SK-N-SH (cell line): Measurements from ENCODE around the gene NALCN.

Experiments
- ELF1 ChIP-seq: IDR thresholded peaks from 2 replicates; pipeline ENCODE4 v1.4.0; 2012
- JUND ChIP-seq: IDR thresholded peaks from 2 replicates; pipeline ENCODE4 v1.4.0; 2012
- POLR2AphosphoS5 ChIP-seq: IDR thresholded peaks from 2 replicates; pipeline ENCODE4 v1.6.1; 2012; ENCODE audit warnings: low read depth, low read length
- SIN3A ChIP-seq: IDR thresholded peaks from 2 replicates; pipeline ENCODE4 v1.6.1; 2012; ENCODE audit warnings: low read depth, mild to moderate bottlenecking, low read length, moderate library complexity, borderline replicate concordance
- TCF12 ChIP-seq: IDR thresholded peaks from 2 replicates; pipeline ENCODE4 v1.4.0; 2012
- TEAD4 ChIP-seq: IDR thresholded peaks from 2 replicates; pipeline ENCODE4 v1.4.0; 2012; ENCODE audit warnings: mild to moderate bottlenecking, borderline replicate concordance; ENCODE audit not compliant: insufficient read depth
- TF ChIP-seq, protein P1 (sequence below): fragments of 150-350 bp; IDR thresholded peaks from 2 replicates; pipeline ENCODE4 v1.6.1; 2017; ENCODE audit warnings: antibody characterized with exemption, low read length, low read depth, borderline replicate concordance
- TF ChIP-seq, protein P2 (sequence below): IDR thresholded peaks from 2 replicates; pipeline ENCODE4 v1.4.0; 2012; ENCODE audit warnings: low read depth
- TF ChIP-seq, protein P3 (sequence below): fragments of 200-600 bp; sonication (generic); IDR thresholded peaks from 2 replicates; pipeline ENCODE4 v1.6.1; 2017; ENCODE audit warnings: antibody characterized with exemption, mild to moderate bottlenecking, moderate library complexity
- TF ChIP-seq, protein P4 (sequence below): IDR thresholded peaks from 2 replicates; pipeline ENCODE4 v1.6.1; 2012; ENCODE audit warnings: mild to moderate bottlenecking, low read depth, low read length, moderate library complexity
- TF ChIP-seq, protein P5 (sequence below): IDR thresholded peaks from 2 replicates; pipeline ENCODE4 v1.4.0; 2012; ENCODE audit warnings: low read depth, borderline replicate concordance

DNA sequence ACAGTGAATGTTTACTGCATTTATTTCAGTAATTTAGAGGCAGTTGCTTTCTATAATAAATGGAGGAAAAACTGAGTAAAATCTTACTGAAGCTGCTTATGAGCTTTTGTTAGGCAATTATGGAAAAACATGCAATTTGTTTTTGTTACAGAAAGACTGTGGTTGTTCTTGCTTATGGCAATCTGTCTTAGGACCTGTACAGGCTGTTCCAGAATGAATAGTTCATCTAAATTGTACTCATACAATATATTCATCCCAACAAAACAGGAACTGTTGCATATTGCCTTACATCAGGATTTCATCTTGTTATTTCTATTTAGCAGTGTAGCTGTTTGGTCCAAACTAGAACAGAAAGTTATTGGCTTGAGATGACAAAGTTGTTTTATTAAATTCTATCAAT lies 199.2 kb downstream of the NALCN start:
- TF ChIP-seq, protein P1, sequence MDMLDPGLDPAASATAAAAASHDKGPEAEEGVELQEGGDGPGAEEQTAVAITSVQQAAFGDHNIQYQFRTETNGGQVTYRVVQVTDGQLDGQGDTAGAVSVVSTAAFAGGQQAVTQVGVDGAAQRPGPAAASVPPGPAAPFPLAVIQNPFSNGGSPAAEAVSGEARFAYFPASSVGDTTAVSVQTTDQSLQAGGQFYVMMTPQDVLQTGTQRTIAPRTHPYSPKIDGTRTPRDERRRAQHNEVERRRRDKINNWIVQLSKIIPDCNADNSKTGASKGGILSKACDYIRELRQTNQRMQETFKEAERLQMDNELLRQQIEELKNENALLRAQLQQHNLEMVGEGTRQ = no peak
- no peak for TF ChIP-seq TEAD4
- TF ChIP-seq SIN3A = no peak
- TF ChIP-seq, protein P2, sequence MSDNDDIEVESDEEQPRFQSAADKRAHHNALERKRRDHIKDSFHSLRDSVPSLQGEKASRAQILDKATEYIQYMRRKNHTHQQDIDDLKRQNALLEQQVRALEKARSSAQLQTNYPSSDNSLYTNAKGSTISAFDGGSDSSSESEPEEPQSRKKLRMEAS = no peak
- TF ChIP-seq JUND = no peak
- TF ChIP-seq, protein P3, sequence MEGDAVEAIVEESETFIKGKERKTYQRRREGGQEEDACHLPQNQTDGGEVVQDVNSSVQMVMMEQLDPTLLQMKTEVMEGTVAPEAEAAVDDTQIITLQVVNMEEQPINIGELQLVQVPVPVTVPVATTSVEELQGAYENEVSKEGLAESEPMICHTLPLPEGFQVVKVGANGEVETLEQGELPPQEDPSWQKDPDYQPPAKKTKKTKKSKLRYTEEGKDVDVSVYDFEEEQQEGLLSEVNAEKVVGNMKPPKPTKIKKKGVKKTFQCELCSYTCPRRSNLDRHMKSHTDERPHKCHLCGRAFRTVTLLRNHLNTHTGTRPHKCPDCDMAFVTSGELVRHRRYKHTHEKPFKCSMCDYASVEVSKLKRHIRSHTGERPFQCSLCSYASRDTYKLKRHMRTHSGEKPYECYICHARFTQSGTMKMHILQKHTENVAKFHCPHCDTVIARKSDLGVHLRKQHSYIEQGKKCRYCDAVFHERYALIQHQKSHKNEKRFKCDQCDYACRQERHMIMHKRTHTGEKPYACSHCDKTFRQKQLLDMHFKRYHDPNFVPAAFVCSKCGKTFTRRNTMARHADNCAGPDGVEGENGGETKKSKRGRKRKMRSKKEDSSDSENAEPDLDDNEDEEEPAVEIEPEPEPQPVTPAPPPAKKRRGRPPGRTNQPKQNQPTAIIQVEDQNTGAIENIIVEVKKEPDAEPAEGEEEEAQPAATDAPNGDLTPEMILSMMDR = no peak
- no peak for TF ChIP-seq ELF1
- TF ChIP-seq, protein P4, sequence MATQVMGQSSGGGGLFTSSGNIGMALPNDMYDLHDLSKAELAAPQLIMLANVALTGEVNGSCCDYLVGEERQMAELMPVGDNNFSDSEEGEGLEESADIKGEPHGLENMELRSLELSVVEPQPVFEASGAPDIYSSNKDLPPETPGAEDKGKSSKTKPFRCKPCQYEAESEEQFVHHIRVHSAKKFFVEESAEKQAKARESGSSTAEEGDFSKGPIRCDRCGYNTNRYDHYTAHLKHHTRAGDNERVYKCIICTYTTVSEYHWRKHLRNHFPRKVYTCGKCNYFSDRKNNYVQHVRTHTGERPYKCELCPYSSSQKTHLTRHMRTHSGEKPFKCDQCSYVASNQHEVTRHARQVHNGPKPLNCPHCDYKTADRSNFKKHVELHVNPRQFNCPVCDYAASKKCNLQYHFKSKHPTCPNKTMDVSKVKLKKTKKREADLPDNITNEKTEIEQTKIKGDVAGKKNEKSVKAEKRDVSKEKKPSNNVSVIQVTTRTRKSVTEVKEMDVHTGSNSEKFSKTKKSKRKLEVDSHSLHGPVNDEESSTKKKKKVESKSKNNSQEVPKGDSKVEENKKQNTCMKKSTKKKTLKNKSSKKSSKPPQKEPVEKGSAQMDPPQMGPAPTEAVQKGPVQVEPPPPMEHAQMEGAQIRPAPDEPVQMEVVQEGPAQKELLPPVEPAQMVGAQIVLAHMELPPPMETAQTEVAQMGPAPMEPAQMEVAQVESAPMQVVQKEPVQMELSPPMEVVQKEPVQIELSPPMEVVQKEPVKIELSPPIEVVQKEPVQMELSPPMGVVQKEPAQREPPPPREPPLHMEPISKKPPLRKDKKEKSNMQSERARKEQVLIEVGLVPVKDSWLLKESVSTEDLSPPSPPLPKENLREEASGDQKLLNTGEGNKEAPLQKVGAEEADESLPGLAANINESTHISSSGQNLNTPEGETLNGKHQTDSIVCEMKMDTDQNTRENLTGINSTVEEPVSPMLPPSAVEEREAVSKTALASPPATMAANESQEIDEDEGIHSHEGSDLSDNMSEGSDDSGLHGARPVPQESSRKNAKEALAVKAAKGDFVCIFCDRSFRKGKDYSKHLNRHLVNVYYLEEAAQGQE = no peak
- no peak for TF ChIP-seq TCF12
- TF ChIP-seq POLR2AphosphoS5 = no peak
- TF ChIP-seq, protein P5, sequence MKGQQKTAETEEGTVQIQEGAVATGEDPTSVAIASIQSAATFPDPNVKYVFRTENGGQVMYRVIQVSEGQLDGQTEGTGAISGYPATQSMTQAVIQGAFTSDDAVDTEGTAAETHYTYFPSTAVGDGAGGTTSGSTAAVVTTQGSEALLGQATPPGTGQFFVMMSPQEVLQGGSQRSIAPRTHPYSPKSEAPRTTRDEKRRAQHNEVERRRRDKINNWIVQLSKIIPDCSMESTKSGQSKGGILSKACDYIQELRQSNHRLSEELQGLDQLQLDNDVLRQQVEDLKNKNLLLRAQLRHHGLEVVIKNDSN = no peak
